Measurements from ENCODE around the gene EVL. TPM values are rescaled to one million over a fixed set of nuclear protein-coding genes. Genes with fewer than 3 reads are reported as not detected.

EVL gene
- polyA plus RNA-seq, 1 donor, result 163 TPM

DNA sequence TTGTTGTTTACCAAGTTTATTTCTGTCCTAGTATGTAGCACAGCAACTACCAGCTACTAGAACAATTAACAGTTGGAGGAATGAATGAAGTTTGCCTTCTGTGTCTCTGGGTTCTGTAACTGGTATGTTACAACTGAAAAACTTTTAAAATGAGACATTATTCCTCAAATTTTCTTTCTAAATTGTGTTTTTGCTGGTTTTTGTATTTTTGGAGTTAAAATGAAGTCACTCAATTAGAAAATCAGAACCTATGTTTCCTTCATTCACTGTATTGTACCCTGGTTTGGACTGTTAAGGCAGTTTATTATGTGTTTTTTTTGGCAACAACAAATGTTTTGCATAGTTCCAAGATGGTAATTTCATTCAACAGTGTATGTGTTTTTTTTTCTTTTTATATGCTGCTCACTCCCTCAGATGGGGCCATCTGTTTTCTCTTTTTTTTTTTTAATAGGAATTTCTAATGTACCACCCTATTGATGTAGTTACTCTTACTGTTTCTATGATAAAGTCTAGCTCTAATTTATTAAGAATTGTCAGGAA, 30.2 kb upstream of the EVL start:
- no peak for DNase-seq

GRCh38 chr14:100035700-100036099, 29.5 kb upstream of the EVL start:
- no peak for DNase-seq

GRCh38 chr14:100037353-100037752, 27.9 kb upstream of the EVL start:
- DNase-seq, result no peak

GRCh38 chr14:100038065-100038464, 27.2 kb upstream of the EVL start:
- no peak for DNase-seq

DNA sequence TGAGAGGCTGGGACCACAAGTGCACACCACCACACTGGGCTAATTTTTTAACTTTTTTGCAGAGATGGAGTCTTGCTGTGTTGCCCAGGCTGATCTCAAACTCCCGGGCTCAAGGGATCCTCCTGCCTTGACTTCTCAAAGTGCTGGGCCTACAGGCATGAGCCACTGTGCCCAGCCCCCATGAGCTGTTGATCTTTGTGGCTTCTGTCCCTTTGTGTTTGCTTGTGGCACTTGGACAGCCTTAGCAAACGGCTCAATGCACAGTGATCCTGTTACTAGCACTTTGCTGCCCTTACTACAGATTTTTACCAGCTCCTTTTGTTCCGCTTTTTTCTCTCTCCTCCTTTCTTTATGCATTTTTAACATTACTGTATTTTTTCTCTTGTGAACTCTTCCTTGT, 25.3 kb upstream of the EVL start:
- DNase-seq, result no peak

- no peak for DNase-seq
These were observed 24.0 kb upstream of the EVL start for GRCh38 chr14:100041271-100041670.

DNA sequence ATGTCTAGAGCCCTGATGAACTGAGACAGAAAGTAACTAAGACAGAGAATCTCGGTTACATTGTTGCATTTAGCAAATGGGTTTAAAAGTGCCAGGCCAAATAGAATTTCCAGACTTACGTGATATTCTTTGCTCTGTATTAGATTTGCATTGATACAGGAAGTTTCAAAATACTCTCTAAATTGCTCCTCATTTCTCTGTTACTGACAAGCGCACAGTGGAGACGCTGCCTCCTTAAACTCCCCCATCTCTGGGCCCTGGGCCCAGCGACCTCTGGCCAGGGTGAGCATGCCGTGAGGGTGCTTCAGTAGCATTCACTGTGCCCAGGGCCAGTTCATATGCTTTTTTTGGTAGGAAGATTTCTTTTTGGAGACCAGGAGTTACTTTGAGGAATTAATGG, 22.9 kb upstream of the EVL start:
- DNase-seq, result no peak

DNA sequence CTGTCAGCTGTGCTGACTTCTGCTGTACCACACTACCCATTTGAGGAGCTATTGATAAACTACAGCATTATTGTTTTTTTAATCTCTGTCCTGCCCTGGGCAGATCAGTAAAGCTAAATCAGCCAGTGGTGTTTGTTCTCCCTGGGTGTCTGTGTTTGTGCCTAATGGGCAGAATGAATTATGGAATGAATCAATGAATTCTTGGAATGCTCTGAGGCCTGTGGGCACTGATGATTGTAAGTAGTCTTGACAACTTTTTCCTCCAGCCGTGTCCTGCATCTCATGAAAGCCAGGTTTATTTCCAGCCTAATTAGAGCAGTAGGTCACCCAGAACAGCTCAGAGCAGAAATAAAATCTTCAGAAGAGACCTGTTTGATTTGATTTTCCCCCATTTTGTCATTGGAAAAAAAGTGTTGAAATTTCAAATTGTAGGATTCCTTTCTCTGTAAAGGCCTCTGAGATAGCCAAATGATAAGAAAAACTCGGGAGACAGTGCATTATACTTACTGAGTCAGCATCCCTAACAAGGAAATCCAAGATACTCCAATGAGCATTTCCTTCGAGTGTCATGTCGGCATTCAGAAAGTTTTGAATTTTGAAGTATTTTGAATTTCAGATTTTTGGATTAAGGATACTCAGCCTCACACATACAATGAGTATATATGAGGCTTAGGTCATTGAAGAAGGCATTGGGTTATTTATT, 19.4 kb upstream of the EVL start:
- no peak for DNase-seq

GRCh38 chr14:100047600-100047999, 17.6 kb upstream of the EVL start:
- DNase-seq, result no peak

GRCh38 chr14:100048786-100049185, 16.4 kb upstream of the EVL start:
- DNase-seq, result no peak

DNA sequence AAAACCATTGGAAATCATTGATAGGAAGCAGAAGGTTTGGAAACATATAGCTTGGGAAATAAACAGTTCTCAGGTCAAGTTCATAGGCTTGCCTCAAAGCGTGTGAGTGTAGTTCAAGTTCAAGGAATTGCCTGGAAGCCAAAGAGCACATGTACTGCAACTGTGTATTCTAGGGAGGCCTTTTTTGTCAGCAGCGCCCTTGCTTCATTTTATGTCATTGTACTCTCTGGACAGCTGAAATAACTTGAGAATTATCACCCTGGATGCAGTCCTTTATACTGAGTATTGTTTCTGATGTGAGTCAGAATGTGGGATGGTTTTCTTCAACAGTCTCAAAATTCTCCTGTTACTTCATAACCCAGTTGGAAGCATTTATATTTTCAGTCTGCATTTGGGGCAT, 16.0 kb upstream of the EVL start:
- DNase-seq, result no peak

DNA sequence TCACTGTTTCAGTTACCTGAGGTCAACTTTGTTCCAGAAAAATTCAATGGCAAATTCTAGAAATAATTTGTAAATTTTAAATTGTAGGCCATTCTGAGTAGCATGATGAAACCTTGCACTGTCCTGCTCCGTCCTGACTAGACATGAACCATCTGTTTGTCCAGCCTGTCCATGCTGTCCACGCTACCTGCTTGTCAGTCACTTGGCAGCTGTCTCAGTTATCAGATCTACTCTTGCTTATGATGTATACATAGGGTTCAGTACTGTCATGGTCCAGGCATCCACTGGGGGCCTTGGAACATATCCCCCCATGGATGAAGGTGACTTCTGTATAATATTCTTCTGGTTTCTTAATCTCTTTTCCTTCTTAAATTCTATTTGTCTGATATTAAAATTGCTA, 14.1 kb upstream of the EVL start:
- DNase-seq, result no peak

DNA sequence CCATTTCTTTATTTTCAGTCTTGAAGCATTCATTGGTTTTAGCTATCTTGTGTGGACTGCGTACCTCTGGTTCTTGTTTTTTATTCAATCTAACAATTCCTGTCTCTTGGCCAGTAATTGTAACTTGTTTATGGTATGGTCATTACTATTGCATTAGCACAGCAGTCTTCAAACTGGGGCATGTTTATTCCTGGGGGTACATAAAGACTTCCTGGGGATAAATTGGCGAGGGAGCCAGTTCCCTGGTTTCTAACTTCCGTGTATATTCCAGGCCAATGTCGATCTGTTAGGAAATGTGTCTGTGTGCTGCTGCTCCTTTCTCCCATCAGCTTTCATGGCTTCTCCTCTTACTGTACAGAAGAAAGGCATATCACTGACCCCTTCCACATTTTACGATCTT, 13.7 kb upstream of the EVL start:
- no peak for DNase-seq

- DNase-seq, result no peak
These were observed 12.4 kb upstream of the EVL start for GRCh38 chr14:100052819-100053218.

- no peak for DNase-seq
These were observed 10.7 kb upstream of the EVL start for GRCh38 chr14:100054316-100055075.

DNA sequence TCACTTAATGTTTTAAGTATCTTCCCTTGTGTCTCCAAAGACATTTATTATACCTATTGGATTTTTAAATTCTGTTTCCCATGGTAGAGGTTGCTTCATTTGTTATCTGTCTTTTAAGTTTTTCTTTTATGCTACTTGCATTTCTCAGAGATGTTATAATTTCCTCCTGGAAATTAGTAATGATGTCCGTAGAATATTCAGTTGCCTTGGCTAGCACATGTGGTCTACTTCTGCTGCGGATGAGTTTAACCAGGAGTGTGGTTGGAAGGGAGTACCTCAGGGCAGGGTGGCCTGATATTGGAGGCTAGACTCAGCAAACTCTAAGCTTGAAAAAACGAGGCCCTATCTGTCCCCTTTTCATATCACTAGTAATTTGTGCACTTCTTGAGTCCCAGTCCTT, 8.8 kb upstream of the EVL start:
- no peak for DNase-seq

DNA sequence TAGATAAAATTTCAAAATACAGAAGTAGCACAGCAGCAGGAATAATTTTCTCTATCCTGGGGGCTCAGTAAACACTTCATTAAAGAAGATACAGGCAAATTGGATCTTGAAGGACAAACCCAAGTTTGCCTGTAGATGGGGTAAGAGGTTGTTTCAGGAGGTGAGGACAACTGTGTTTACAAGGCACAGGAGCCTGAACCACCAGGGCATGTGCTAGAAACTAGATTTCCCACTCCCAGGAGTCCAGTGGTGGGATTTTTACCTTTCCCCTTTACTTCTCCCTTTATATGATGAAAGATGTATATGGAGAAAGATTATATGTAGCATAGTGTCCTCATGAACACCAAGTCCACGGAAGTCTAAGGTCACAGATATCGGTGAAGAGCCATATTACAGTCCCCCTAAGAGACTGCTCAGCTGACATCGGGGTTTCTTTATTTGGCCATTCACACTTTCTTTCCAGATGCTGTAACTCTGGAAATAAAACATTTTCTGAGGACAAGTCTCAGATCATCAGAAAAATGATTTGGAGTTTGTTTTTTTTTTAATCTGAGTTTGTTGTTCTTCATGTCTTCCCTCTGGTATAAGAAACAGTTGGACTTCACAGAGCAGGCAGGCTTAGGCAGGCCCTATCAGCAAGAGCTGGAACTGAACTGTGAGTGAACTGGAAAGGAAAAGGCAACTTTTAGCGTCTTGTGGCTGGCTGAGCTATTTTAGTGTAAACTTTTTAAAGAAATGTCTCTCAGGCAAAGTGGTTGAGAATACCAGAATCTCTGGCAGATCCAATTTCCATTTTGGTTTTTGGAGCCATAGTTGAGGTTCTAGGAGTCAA, 8.0 kb upstream of the EVL start:
- DNase-seq, result no peak

GRCh38 chr14:100058777-100059437, 6.3 kb upstream of the EVL start:
- DNase-seq, result no peak

- no peak for DNase-seq
These were observed 5.8 kb upstream of the EVL start for GRCh38 chr14:100059438-100059781.

DNA sequence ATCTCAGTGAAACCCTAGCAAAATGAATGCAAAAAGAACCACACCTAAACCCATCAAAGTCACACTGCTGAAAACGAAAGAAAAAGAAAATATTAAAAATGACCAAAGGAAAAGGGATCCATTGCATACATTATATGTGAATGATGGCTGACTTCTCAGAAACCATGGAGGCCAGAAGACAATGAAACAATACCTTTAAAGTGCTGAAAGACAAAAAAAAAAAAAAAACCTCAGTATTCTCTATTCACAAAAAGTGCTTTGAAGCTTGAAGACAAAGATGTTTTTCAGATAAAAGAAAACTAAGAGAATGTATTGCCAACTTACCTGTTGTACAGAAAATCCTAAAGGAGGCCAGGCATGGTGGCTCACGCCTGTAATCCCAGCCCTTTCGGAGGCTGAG, 4.5 kb upstream of the EVL start:
- no peak for DNase-seq

GRCh38 chr14:100062590-100062989, 2.6 kb upstream of the EVL start:
- no peak for DNase-seq

DNA sequence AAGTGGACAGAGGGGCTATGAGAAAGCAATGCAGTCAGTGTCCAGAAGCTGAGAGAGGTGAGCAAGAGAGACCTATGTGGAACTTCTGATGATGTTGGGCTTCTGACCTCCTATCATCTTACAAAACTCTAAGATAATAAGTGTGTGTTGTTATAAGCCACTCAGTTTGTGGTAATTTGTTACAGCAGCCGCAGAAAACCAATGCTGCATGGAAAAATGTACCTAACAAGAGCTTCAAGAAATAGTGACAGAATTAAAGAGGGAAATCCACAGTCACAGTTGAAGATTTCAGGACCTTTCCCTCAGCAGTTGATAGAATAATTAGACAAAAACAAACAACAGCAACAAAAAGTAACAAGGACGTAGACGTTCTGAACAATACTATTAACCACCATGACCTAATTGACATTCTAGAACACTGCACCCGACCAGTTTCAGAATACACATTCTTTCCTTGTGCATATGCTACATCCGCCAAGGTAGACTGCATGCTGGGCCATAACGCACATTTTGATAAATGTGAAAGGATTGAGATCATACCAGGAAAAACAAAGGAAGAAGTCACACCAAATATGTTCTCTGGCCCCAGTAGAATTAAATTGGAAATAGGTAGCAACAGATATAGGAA, 1.8 kb upstream of the EVL start:
- DNase-seq, result no peak
